GM19324 (cell line): ENCODE measurements around the gene COX18.

Source experiments
- ATAC-seq: cut with Tn5 transposase; IDR thresholded peaks from one replicate; pipeline ENCODE4 v1.9.1; 2021; ENCODE audit warnings: mild to moderate bottlenecking, moderate library complexity; ENCODE audit not compliant: unreplicated experiment, low FRiP score

Gene COX18

DNA sequence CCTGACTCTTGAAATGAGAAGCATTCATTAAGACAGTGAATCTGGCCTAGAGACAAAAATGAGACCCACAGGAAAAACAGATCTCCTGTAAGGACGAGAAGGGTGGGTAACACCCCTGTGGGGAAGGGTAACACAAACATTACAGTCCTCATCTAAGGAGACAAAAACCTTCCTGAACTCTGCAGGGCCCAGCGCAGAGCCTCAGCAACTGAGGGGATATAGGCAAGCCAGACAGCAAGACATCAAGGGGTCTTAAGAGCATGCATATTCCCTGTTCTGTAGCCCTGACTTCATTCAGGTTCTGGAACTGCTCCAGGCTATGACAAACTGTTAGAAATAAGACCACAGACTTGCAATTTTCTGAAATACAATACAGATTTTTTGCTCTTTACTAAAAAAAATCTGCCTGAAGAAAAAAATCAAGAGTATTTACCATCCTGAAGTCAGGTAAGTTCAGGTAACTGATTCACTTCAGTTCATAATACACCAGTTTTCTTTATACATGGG, 15.5 kb downstream of the COX18 start:
- ATAC-seq = no peak

GRCh38 chr4:73053076-73053475, 16.4 kb downstream of the COX18 start:
- no peak for ATAC-seq

- ATAC-seq = no peak
Observed at GRCh38 chr4:73051625-73052024, 17.9 kb downstream of the COX18 start.

GRCh38 chr4:73045879-73046278, 23.6 kb downstream of the COX18 start:
- ATAC-seq = no peak

DNA sequence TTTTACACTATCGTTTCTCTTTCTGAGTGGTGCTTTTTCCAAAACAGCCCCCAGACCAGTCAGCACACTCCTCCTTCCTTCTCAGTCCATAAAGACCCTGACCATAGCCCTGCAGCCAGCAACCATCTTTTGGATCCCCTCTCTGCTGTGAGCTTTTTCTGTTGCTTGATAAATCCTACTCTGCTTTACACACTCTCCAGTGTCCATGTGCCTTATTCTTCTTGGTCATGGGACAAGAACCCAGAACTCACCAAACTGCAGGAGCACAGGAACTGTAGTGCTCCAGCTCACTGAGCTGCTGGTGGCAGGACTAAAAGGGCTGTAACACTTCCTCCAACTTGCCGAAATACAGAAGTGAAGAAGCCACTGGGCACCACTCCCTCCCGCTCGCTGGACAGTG, 32.5 kb downstream of the COX18 start:
- no peak for ATAC-seq

DNA sequence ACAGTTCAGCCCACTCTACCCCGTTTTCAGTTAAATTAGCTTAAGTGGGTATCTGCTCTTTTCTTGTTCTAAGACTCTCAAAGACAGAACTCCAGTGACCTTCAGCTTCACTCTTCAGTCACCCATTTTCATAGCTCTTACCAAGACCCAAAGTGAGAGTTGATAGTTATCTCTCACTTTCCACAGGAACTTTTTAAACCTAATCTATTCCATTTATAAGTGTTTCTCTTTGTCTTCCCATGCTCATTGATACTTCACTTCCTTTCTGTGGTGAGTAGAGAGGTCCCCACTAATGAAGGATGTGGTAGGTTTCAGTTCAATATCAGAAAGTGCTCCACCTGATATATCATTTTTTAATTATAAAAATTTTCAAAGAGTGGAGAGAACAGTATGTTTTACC, 33.4 kb downstream of the COX18 start:
- no peak for ATAC-seq

- no peak for ATAC-seq
Observed at GRCh38 chr4:73034896-73035295, 34.6 kb downstream of the COX18 start.

DNA sequence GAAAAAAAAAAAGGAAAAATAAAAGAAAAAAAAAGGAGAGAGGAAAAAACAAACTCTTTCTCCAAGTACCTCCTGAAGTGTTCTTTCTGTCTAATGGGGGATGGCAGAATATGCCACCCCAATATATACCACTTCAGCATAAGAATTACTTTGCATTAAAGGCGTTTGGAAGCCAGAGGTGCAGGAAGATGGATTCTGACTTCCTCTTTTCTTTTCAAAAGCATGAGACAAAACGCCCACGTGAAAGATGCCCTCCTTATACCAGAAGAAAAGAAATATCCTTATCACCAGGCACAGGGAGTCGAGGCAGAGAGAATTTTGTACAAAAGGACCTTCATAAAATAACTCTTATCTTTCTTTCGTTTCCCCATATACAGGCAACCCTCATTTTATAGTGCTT, 40.9 kb downstream of the COX18 start:
- ATAC-seq = no peak

DNA sequence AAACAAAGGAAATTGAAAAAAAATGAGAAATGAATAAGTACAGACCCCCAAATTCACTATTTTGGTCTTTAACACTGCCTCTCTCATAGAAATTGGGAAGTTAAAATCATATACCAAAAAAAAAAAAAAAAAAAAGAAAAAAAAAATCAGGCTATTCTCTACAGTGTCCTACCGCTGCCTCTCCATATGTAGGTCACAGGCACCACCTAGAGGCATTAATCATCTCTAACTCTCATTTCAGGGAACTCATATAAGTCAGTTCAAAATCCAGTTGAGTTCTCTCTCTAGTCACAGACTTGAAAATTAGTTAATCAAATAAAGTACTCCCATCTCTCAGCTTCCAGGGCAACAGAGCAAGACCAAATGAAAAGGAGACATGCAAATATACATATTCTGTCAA, 47.9 kb downstream of the COX18 start:
- ATAC-seq = no peak

GRCh38 chr4:73019462-73020047, 50.0 kb downstream of the COX18 start:
- ATAC-seq = no peak

DNA sequence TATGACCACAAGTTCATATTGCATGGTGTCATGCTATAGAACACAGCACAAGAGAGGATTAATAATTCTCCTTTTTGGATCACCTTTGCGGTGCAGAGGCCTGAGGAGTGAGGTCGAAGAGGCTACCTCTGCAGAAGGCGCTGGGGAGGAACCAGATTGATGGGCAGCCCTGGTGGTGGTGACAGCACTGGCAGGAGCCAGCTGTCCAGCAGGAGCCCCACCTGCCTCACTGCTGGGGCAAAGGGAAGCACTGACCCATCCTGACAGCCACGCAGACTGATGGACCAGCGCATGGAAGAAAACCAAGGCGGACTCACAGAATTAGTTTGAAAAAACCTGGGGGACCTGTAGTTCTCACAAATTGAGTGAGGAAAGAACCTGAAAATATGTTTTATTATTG, 50.9 kb downstream of the COX18 start:
- ATAC-seq = no peak

DNA sequence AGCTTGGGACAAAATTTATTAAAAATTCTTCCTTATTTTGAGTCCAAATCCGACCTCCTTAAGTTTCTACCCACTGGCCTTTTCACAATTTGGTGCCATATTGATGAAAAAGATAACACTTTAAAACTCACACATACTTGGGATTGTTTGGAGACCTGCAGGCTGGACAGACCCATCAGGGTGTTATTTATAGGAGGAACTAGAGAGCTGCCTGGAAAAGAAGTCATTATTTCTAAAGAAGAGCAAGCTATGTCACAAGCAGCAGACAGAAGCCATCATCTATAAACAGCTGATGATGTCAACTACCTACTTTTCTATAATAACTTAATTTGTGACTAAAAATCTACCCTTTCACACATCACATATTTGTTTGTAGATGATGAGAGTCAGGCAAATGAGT, 56.2 kb downstream of the COX18 start:
- ATAC-seq = no peak

- no peak for ATAC-seq
Observed at GRCh38 chr4:73012673-73013072, 56.8 kb downstream of the COX18 start.

GRCh38 chr4:73011629-73011985, 57.9 kb downstream of the COX18 start:
- no peak for ATAC-seq

DNA sequence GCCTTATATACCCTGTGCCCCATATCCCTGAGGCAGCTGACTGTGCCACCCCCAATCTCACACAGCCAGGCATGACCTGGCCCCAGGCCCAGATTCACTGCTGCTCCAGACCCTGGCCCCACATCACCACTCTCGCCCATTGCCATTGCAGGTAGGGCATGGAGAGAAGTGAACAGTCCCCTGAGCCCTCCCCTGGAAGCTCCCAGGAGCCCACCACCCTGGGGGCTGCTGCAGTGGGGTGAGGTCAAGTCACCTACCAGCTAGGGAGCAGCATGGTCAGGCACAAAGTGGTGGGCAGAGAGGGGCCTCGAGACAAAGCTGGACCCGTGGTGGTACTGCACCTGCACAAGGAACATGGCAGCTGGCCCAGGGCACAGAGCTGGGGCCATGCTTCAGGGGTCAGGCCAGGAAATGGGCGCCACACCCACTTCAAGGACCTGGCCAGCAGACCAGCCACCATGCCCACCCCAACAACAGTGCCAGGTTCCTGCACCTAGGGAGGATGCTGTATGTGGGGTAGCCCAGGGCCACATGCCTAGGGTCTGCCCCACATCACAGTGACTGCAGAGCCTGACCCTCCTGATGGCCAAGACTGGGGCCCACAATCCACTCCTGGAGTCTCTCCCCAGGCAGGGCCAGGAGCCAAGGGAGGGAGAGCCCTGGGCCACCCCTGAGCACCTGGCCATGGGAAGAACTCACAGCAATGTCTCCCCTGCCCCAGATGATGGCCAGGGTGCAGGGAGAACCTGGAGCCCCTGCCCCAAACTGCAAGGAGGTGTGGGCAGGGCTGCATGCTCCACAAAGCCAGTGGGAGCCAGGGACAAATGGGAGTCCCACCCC, 58.5 kb downstream of the COX18 start:
- no peak for ATAC-seq

DNA sequence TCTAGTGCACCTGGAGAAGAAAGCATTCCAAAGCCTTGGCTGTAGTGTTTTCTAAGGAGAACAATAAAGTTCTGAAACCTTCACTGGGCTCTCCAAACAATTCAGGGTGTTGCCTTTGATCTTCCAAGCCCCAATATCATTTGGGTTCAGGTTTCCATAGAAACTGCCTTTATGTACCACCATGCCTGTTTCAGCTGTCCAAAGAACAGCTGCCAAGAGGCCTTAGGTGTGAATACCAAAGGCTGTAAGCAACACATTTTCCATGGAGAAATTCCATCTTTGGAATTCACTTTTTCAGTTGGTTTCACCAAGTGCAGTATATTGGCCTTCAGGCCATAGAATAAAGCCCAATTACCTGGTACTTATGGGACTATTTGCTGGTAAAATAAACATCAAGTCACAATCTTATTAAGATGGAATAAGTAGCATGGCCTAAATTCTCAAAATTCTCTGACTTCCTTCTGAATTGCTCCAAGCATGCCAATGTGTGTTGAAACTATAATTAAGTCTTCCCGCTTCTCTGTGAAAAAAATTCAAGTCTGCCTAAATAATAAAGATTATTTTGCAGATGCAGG, 61.9 kb downstream of the COX18 start:
- no peak for ATAC-seq

- ATAC-seq = peak; percentile 65
Observed at GRCh38 chr4:73006286-73006990, 63.1 kb downstream of the COX18 start.

- no peak for ATAC-seq
Observed at GRCh38 chr4:73005514-73005913, 64.0 kb downstream of the COX18 start.
